HAP-1 (cell line): Measurements from ENCODE around the gene CDC42SE2.
A peak's percentile ranks its signal among the peaks of the same experiment; 100 is the strongest.
"Not testable (repeated sequence)": the region's sequence is repeated elsewhere in the genome, so short reads cannot be mapped to it uniquely, and the experiment has no call there.

ENCODE experiments used
- DNase-seq, 2 experiments: peaks; one replicate each; pipeline ENCODE4 v3.0.0-alpha.2; 2016 to 2020; ENCODE audit warnings: low spot score in 2 of 2
- H3K27me3 ChIP-seq: fragments of 250-450 bp; sonication (Bioruptor Pico); 2 replicates; pipeline ENCODE4 v1.5.1; 2020; ENCODE audit warnings: low read depth, mild to moderate bottlenecking, moderate library complexity
- H3K36me3 ChIP-seq: fragments of 250-450 bp; sonication (Bioruptor Pico); replicated peaks from 2 replicates; pipeline ENCODE4 v1.5.1; 2020; ENCODE audit warnings: mild to moderate bottlenecking
- H3K4me1 ChIP-seq: fragments of 250-450 bp; sonication (Bioruptor Pico); 2 replicates; pipeline ENCODE4 v1.5.1; 2020; ENCODE audit warnings: mild to moderate bottlenecking
- H3K4me3 ChIP-seq: fragments of 250-450 bp; sonication (Bioruptor Pico); 2 replicates; pipeline ENCODE4 v1.5.1; 2020; ENCODE audit warnings: mild to moderate bottlenecking, moderate library complexity
- H3K9me3 ChIP-seq: fragments of 250-450 bp; sonication (Bioruptor Pico); 2 replicates; pipeline ENCODE4 v1.5.1; 2020; ENCODE audit warnings: mild to moderate bottlenecking, moderate library complexity
- in situ Hi-C: fragments of 300-500 bp; cut with MboI; formaldehyde crosslinking; loops from 3 replicates; pipeline ENCODE4 v1.14.3; 2020; ENCODE audit warnings: low sequenced_read_pairs, inconsistent platforms, mixed read lengths

Gene CDC42SE2

DNA sequence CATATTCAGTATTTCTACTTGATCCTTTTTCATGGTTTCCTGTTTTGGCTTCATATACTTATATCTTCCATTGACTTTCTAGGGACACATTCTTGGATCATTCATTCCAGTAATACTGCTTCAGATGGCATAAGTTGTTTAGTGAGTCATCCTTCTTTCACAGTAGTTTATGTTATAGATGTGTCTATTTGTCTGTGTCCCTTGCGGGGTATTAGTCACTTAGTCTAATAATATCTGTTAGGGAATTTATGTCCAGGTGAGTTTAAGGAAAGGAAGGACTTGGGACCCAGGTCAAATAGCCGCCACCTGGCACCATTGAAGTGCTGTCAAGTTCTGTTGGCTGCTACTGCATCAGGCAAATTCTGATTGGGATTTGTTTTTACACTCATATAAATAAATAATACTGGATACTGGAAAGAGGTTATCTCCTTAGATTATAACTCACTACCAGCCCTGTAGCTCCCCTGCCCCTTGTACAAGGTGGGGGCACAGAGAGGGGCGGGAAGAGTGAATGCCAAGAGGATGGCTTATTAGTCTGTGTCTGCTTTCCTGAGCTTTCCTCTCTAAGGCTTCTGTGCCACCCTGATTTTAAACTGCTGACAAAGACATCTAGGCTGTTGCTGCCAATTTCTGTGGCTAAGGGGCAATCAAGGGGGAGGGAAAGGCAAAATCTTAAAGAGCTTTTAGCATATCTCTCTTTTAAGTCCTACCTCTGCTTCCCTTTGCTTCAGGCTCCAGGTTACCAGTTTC is 64.9 kb downstream of the CDC42SE2 start:
- no peaks in the 10 kb centered on the region for H3K27me3 ChIP-seq
- in situ Hi-C loops: no loop called here

DNA sequence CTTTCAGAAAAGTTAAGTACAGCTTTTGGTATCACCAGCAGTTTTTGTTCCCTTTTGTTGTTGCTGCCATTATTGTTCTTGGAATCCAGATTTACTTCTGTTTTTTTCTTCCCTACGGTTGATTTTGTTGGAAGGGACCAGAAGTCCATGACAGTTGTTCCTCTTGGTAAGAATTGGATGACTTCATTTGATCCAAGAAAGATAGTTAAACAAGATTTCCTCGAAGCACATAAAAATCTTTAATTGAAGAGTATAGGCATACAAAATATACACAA is 65.4 kb downstream of the CDC42SE2 start:
- in situ Hi-C loops: no loop called here
- Histone ChIP-seq H3K27me3 (no peaks in the 10 kb centered on the region), H3K36me3 (no peaks in the 10 kb centered on the region), H3K4me3 (no peak overlapping the region), H3K9me3 (no peaks in the 10 kb centered on the region), H3K4me1 (peaks cover 12% of the 10 kb centered on the region)
- no peak for DNase-seq

More for the DNA sequence above, 64.9 kb downstream of the CDC42SE2 start:
- peaks cover 16% of the 10 kb centered on the region for H3K4me1 ChIP-seq
- H3K4me3 ChIP-seq: no peak overlapping the region
- no peak for DNase-seq
- H3K9me3 ChIP-seq: no peaks in the 10 kb centered on the region
- H3K36me3 ChIP-seq: no peaks in the 10 kb centered on the region

DNA sequence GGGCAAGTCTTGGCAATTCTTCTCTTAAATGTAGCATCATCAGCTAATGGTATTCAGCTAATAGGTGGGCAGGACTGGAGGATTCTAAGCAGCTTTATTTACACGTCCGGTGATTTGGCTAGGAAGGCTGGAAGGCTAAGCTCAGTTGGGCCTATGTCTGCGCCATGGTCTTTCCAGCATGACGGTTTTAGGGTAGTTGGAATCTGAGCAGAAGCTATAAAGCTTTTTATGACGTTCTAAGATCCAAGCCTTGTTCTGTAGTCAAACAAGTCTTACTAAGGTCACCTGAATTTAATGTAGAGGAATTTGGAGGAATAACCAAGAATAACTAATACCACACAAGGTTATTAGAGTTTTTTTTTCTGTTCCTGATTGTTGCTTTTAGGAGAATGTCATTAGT is 66.2 kb downstream of the CDC42SE2 start:
- no peak for DNase-seq
- no peaks in the 10 kb centered on the region for H3K36me3 ChIP-seq
- in situ Hi-C loops: no loop called here
- H3K9me3 ChIP-seq: no peaks in the 10 kb centered on the region
- no peak overlapping the region for H3K4me3 ChIP-seq
- H3K4me1 ChIP-seq: peaks cover 6% of the 10 kb centered on the region
- H3K27me3 ChIP-seq: no peaks in the 10 kb centered on the region

DNA sequence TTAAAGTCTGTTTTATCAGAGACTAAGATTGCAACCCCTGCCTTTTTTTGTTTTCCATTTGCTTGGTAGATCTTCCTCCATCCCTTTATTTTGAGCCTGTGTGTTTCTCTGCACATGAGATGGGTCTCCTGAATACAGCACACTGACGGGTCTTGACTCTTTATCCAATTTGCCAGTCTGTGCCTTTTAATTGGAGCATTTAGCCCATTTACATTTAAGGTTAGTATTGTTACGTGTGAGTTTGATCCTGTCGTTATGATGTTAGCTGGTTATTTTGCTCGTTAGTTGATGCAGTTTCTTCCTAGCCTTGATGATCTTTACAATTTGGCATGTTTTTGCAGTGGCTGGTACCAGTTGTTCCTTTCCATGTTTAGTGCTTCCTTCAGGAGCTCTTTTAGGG is 71.9 kb downstream of the CDC42SE2 start:
- H3K36me3 ChIP-seq, in situ Hi-C loops, H3K9me3 ChIP-seq, H3K4me1 ChIP-seq, H3K27me3 ChIP-seq, H3K4me3 ChIP-seq, DNase-seq: not testable (repeated sequence)

DNA sequence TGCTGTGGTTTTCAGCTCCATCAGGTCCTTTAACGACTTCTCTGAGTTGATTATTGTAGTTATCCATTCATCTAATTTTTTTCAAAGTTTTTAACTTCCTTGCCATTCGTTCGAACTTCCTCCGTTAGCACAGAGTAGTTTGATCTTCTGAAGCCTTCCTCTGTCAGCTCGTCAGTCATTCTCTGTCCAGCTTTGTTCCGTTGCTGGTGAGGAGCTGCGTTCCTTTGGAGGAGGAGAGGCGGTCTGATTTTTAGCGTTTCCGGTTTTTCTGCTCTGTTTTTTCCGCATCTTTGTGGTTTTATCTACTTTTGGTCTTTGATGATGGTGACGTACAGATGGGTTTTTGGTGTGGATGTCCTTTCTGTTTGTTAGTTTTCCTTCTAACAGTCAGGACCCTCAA is 72.9 kb downstream of the CDC42SE2 start:
- DNase-seq, H3K27me3 ChIP-seq, H3K36me3 ChIP-seq, H3K4me3 ChIP-seq, H3K4me1 ChIP-seq, H3K9me3 ChIP-seq, in situ Hi-C loops: not testable (repeated sequence)

DNA sequence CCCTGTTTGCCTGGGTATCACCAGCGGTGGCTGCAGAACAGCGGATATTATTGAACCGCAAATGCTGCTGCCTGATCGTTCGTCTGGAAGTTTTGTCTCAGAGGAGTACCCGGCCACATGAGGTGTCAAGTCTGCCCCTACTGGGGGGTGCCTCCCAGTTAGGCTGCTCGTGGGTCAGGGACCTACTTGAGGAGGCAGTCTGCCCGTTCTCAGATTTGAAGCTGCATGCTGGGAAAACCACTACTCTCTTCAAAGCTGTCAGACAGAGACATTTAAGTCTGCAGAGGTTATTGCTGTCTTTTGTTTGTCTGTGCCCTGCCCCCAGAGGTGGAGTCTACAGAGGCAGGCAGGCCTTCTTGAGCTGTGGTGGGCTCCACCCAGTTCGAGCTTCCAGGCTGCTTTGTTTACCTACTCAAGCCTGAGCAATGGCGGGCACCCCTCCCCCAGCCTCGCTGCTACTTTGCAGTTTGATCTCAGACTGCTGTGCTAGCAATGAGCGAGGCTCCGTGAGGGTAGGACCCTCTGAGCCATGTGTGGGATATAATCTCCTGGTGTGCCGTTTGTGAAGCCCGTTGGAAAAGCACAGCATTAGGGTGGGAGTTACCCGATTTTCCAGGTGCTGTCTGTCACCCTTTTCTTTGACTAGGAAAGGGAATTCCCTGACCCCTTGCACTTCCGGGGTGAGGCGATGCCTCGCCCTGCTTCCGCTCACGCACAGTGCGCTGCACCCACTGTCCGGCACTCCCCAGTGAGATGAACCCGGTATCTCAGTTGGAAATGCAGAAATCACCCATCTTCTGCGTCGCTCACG is 73.6 kb downstream of the CDC42SE2 start:
- H3K27me3 ChIP-seq, H3K4me1 ChIP-seq, DNase-seq, in situ Hi-C loops, H3K4me3 ChIP-seq, H3K9me3 ChIP-seq, H3K36me3 ChIP-seq: not testable (repeated sequence)

DNA sequence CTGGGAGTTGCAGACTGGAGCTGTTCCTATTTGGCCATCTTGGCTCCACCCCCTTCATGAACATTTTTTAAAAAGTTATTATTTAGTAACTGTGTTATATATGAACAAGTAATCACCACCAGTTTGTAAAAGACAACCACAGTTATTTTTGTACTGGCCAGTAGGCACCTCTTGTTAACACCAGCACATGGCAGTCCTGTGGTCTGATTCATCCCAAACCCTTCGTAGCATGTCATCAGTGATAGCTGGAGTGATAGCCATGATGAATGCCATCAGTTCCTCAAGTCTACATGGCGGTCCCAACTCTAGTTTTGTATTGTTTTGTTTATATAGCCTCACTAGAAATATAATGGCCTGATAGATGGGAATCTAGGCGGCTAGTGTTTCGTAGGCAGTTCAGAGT is 74.2 kb downstream of the CDC42SE2 start:
- Histone ChIP-seq H3K36me3 (no peaks in the 10 kb centered on the region; the same call in 1 of the 2 replicates), H3K9me3 (0 out of 2 replicates have a peak, but pooled peaks cover 2% of the 10 kb centered on the region), H3K4me1 (no peaks in the 10 kb centered on the region), H3K27me3 (no peaks in the 10 kb centered on the region), H3K4me3 (no peak overlapping the region)
- no peak for DNase-seq
- in situ Hi-C loops: no loop called here

DNA sequence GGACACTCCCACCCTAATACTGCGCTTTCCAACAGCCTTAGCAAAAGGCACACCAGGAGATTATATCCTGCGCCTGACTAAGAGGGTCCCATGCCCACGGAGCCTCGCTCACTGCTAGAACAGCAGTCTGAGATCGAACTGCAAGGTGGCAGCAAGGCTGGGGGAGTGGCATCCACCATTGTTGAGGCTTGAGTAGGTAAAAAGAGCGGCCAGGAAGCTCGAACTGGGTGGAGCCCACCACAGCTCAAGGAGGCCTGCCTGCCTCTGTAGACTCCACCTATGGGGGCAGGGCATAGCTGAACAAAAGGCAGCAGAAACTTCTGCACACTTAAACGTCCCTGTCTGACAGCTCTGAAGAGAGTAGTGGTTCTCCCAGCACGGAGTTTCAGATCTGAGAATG is 80.4 kb downstream of the CDC42SE2 start:
- DNase-seq, in situ Hi-C loops, H3K4me1 ChIP-seq, H3K27me3 ChIP-seq, H3K9me3 ChIP-seq, H3K4me3 ChIP-seq, H3K36me3 ChIP-seq: not testable (repeated sequence)

DNA sequence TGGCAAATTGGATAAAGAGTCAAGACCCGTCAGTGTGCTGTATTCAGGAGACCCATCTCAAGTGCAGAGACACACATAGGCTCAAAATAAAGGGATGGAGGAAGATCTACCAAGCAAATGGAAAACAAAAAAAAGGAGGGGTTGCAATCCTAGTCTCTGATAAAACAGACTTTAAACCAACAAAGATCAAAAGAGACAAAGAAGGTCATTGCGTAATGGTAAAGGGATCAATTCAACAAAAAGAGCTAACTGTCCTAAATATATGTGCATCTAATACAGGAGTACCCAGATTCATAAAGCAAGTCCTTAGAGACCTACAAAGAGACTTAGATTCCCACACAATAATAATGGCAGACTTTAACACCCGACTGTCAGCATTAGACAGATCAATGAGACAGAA is 82.4 kb downstream of the CDC42SE2 start:
- H3K9me3 ChIP-seq, H3K4me1 ChIP-seq, H3K27me3 ChIP-seq, H3K4me3 ChIP-seq, DNase-seq, H3K36me3 ChIP-seq, in situ Hi-C loops: not testable (repeated sequence)

DNA sequence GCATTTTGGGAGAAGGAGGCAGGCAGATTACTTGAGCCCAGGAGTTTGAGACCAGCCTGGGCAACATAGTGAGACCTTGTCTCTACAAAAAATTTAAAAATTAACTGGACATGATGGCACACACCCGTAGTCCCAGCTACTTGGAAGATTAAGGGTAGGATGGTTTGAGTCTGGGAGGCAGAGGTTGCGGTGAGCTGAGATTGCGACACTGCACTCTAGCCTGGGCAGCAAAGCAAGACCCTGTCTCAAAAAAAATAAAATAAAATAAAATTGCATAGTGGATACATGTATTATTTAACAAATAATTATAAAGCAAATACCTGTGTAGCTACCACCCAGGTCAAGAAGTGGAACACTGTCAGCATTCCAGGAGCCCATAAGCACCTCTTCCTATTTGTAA is 90.1 kb downstream of the CDC42SE2 start:
- in situ Hi-C loops: no loop called here
- Histone ChIP-seq H3K4me3 (no peak overlapping the region), H3K27me3 (no peaks in the 10 kb centered on the region), H3K9me3 (no peaks in the 10 kb centered on the region), H3K36me3 (no peaks in the 10 kb centered on the region), H3K4me1 (peaks cover 4% of the 10 kb centered on the region; the same call in 1 of the 2 replicates)
- DNase-seq: no peak

DNA sequence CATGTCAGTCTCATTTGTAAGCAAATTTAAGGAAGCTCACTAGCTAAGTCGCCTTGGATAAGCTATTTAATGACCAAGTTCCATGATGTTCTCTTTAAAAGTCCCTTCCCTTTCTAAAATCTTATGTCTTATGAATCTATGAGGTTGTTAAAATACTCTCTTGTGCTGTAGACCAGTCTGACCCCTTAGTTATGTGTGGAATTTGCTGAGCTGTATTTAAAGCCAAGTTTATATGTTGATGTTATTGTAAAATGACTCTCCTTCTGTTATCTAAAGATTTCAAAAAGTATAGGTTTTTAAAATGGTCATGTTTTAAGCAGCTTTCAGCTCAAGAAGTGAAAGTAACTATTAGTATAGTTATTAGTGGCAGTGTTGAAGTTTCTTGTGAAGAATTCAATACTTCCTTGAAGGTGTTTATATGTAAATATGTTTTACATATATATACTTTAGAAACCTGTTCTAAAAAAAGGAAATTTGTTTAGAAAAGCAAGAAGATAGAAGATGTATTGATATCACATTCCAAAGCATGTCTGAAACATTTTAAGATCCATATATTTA is 92.2 kb downstream of the CDC42SE2 start:
- H3K4me1 ChIP-seq: peaks cover 4% of the 10 kb centered on the region; the same call in 1 of the 2 replicates
- in situ Hi-C loops: no loop called here
- H3K36me3 ChIP-seq: peaks cover 8% of the 10 kb centered on the region
- no peaks in the 10 kb centered on the region for H3K9me3 ChIP-seq
- no peaks in the 10 kb centered on the region for H3K27me3 ChIP-seq
- DNase-seq: peak in 1 of 2 experiments; percentile 20
- no peak overlapping the region for H3K4me3 ChIP-seq

DNA sequence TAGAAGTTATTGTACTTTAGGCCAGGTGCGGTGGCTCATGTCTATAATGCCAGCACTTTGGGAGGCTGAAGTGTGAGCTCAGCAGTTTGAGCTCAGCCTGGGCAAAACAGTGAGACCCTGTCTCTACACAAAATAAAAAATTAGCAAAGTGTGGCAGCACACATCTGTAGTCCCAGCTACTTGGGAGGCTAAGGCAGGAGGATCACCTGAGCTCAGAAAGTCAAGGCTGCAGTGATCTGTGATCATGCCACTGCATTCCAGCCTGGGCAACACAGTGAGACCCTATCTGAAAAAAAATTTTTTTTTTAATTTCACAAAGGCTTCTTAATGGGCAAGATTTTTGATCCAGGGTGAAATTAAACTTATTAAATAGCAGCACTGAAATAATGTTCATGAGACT is 92.8 kb downstream of the CDC42SE2 start:
- no peaks in the 10 kb centered on the region for H3K9me3 ChIP-seq
- peaks cover 10% of the 10 kb centered on the region for H3K36me3 ChIP-seq
- H3K27me3 ChIP-seq: no peaks in the 10 kb centered on the region
- no peak for DNase-seq
- in situ Hi-C loops: no loop called here
- no peak overlapping the region for H3K4me3 ChIP-seq
- peaks cover 4% of the 10 kb centered on the region; the same call in 1 of the 2 replicates for H3K4me1 ChIP-seq

DNA sequence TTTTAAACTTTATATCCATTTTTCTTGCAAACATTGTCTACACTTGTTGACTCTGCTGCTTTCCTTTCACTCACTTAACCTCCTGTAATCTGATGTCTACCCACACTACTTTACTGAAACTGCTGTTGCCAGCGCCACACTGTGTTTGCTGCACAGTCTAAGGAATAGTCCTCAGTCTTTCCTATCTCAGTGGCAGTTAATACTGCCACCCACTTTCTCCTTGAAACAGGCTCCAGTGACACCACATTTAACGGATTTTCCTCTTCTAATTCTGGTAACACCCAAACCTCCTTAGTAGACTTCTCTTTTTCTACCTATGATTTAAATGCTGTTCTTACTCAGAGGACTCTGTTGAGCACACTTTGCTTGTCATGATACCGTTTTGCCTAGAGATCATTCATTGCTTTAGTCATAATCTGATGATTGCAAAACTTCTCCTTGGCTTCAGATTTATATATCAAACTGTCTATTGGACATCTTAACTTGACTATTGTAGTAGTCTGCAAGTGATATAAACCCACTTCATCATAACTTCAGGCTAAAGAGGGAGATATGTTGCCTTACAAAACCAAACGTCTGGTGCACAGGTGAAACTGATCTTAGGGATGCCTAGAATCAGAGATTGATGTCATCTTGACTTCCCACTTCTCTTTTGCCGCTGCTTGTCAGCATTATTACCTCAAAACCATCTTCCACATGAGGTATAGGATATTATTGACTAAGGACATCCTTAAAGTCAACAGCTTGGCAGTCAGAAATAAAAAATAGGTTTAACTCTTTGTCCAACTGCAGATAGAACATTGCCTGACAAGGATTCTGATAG is 94.1 kb downstream of the CDC42SE2 start:
- Histone ChIP-seq H3K27me3 (no peaks in the 10 kb centered on the region), H3K4me3 (no peak overlapping the region), H3K36me3 (peaks cover 10% of the 10 kb centered on the region), H3K4me1 (peaks cover 4% of the 10 kb centered on the region; the same call in 1 of the 2 replicates), H3K9me3 (no peaks in the 10 kb centered on the region)
- no peak for DNase-seq
- in situ Hi-C loops: no loop called here
